Measurements from ENCODE around the gene AMBRA1. TPM values are rescaled to one million over a fixed set of nuclear protein-coding genes. Genes with fewer than 3 reads are reported as not detected.

AMBRA1 gene
- total RNA-seq, 6 donors from 2014 or later = 22.9 to 55.7 (median 33.2) TPM

DNA sequence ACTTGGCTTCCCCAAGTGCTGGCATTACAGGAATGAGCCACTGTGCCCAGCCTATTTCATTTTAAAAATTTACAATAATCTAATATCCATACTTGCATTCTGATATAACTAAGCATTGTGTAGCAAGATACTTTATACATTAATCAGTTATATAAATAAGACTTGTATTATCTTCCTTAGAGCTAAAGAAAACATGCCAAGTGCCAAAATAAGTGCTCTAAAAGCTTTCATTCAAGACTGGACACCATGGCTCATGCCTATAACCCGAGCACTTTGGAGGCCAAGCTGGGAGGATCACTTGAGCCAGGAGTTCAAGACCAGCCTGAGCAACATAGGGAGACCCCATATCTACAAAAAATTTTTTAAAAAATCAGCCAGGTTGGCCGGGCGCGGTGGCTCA, 123.9 kb downstream of the AMBRA1 start:
- Histone ChIP-seq H3K9me3 (no peaks in the 10 kb centered on the region), H3K27me3 (no peaks in the 10 kb centered on the region), H3K4me1 (peaks cover 0 to 16% (median 5%) of the 10 kb centered on the region in 4 donors), H3K36me3 (peaks cover 0 to 8% (median 2%) of the 10 kb centered on the region in 4 donors), H3K4me3 (no peak overlapping the region), H3K27ac (no peak overlapping the region)
- ATAC-seq (ENCODE audit: low FRiP score in 2 of 2) (no peak), DNase-seq (no peak)
- TF ChIP-seq POLR2AphosphoS5 (IDR thresholded peaks at IDR 0.05) = no peak
- TF ChIP-seq EP300 (IDR thresholded peaks at IDR 0.05) = no peak
- TF ChIP-seq, protein P1, sequence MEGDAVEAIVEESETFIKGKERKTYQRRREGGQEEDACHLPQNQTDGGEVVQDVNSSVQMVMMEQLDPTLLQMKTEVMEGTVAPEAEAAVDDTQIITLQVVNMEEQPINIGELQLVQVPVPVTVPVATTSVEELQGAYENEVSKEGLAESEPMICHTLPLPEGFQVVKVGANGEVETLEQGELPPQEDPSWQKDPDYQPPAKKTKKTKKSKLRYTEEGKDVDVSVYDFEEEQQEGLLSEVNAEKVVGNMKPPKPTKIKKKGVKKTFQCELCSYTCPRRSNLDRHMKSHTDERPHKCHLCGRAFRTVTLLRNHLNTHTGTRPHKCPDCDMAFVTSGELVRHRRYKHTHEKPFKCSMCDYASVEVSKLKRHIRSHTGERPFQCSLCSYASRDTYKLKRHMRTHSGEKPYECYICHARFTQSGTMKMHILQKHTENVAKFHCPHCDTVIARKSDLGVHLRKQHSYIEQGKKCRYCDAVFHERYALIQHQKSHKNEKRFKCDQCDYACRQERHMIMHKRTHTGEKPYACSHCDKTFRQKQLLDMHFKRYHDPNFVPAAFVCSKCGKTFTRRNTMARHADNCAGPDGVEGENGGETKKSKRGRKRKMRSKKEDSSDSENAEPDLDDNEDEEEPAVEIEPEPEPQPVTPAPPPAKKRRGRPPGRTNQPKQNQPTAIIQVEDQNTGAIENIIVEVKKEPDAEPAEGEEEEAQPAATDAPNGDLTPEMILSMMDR (IDR thresholded peaks at IDR 0.05) = no peak
- no peak for TF ChIP-seq POLR2A (IDR thresholded peaks at IDR 0.05)
- WGBS, 2 donors = 87 to 88% methylated on average over 4 of the region's 4 CpGs

DNA sequence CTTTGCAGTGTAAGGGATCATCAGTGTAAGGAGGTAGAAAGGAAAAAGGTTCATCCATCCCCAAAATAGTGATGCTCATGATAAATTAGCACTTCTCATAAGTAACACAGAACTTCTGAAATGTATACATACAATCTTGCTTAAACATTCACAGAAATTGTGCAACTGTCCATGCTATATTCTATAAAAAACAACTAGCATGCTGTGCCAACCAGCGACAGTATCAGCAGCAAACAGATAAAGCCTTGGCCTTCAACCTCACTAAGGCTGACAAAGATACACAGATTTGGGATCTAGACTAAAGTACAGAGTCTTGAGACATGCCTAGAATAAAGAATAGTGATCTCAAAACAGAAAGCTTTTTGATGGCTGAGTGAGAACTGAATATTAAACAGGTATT, 128.1 kb downstream of the AMBRA1 start:
- Histone ChIP-seq H3K9me3 (no peaks in the 10 kb centered on the region), H3K36me3 (peaks cover 0 to 8% (median 2%) of the 10 kb centered on the region in 4 donors), H3K27me3 (no peaks in the 10 kb centered on the region), H3K27ac (no peak overlapping the region), H3K4me3 (no peak overlapping the region), H3K4me1 (no peaks in the 10 kb centered on the region)
- ATAC-seq (ENCODE audit: low FRiP score in 2 of 2) (no peak), DNase-seq (no peak)
- TF ChIP-seq, protein P1 (IDR thresholded peaks at IDR 0.05) = no peak
- no peak for TF ChIP-seq POLR2A (IDR thresholded peaks at IDR 0.05)
- TF ChIP-seq EP300 (IDR thresholded peaks at IDR 0.05) = no peak
- no peak for TF ChIP-seq POLR2AphosphoS5 (IDR thresholded peaks at IDR 0.05)
- 70 to 78% methylated on average over 1 of the region's 1 CpG for WGBS, 2 donors

DNA sequence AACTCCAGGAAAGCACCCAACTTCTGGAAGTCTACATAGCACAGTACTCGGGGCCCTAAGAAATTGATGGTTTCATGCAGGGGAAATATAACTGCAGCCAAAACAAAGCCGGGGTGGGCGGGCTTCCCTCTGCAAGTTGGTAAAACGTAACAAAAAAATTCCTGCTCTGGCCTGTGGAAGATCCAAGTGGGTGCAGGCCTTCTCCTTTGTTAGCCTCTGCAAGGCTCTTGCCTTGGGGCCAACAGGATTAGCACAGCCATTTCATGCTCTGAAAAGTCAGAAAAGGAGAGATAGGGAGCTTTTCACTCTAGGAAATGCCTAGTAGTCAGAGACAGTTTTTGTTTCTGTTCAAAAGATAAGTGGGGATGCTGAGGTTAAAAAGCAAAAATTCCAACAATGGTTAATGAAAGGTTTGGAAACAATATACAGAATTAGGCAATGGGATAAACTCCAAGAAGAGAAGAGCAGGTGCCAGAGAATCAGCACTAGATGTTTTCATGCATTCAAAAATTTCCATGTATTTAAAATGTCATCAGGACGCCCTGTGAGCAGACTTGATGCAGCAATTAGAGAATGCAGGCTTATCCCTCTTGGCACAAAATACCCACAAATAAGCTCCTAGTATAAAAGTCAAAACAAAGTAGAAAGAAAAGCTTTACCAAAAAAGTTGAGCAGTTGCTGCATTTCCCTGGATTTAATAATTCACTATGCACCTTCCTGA, 130.0 kb downstream of the AMBRA1 start:
- WGBS, 2 donors = 72 to 76% methylated on average over 5 of the region's 5 CpGs
- Histone ChIP-seq H3K36me3 (peaks cover 0 to 8% (median under 1%) of the 10 kb centered on the region in 4 donors), H3K27me3 (no peaks in the 10 kb centered on the region), H3K9me3 (no peaks in the 10 kb centered on the region), H3K27ac (no peak overlapping the region), H3K4me1 (no peaks in the 10 kb centered on the region), H3K4me3 (no peak overlapping the region)
- no peak for TF ChIP-seq POLR2AphosphoS5 (IDR thresholded peaks at IDR 0.05)
- no peak for TF ChIP-seq POLR2A (IDR thresholded peaks at IDR 0.05)
- ATAC-seq (ENCODE audit: low FRiP score in 2 of 2) = no peak
- DNase-seq = no peak

DNA sequence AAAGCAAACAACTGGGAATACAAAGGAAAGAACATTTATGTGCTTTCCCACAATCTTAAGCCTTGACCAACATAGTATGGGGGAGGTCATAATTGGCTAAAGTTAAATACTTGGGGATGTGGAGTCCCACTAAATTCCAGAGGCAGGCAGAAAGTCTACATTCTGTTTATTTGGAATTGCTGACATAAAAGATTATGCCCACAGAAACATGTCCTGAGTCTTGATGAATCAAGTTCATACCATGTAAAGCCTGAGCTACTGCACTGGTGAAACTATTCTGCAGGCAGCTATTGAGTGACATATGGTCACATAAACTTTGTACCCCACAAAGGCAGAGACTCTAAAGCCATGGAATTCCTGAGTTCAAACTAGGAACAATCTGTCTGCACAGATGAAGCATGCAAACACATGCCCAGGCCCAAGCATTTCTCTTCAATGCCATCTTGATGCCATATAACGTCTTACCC, 132.3 kb downstream of the AMBRA1 start:
- Histone ChIP-seq H3K4me1 (no peaks in the 10 kb centered on the region), H3K36me3 (no peaks in the 10 kb centered on the region), H3K9me3 (no peaks in the 10 kb centered on the region), H3K27me3 (no peaks in the 10 kb centered on the region), H3K4me3 (no peak overlapping the region), H3K27ac (no peak overlapping the region)
- DNase-seq (no peak), ATAC-seq (ENCODE audit: low FRiP score in 2 of 2) (no peak)
- 91 to 93% methylated on average over 1 of the region's 1 CpG for WGBS, 2 donors
- TF ChIP-seq EP300 (IDR thresholded peaks at IDR 0.05) (no peak), POLR2AphosphoS5 (IDR thresholded peaks at IDR 0.05) (no peak), POLR2A (IDR thresholded peaks at IDR 0.05) (no peak)
- TF ChIP-seq, protein P1 (IDR thresholded peaks at IDR 0.05) = no peak

DNA sequence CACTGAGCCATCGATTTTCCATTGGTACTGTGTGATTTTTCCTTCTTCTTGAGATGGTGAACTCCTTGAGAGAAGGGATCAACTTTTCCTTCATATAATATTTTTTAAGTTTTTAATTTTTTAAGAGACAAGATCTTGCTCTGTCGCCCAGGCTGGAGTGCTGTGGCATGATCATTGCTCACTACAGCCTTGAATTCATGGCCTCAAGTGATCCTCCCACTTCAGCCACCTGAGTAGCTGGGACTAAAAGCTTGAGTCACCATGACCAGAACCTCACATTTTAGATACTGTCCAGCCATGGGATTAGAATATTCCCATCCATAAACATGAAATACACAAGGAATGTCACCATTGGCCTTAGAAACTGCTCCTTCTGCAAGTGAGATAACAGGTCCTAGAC, 135.3 kb downstream of the AMBRA1 start:
- H3K27me3 ChIP-seq = no peaks in the 10 kb centered on the region
- H3K4me1 ChIP-seq = no peaks in the 10 kb centered on the region
- H3K27ac ChIP-seq = no peak overlapping the region
- H3K4me3 ChIP-seq = no peak overlapping the region
- ATAC-seq (ENCODE audit: low FRiP score in 2 of 2) (no peak), DNase-seq (no peak)
- TF ChIP-seq EP300 (IDR thresholded peaks at IDR 0.05) (no peak), POLR2A (IDR thresholded peaks at IDR 0.05) (no peak), POLR2AphosphoS5 (IDR thresholded peaks at IDR 0.05) (no peak)
- TF ChIP-seq, protein P1 (IDR thresholded peaks at IDR 0.05) = no peak
- 89 to 91% methylated on average over 2 of the region's 2 CpGs for WGBS, 2 donors
- H3K36me3 ChIP-seq = no peaks in the 10 kb centered on the region
- H3K9me3 ChIP-seq = no peaks in the 10 kb centered on the region

All from upper lobe of left lung (tissue), 6 donors.